IPS-18a (cell line): ENCODE measurements around the gene TRABD2B.

Source experiments
- H3K27ac ChIP-seq: one replicate; pipeline ENCODE4 v1.5.1; 2013; ENCODE audit warnings: low read length
- H3K27me3 ChIP-seq: one replicate; pipeline ENCODE4 v1.6.1; 2013; ENCODE audit warnings: mild to moderate bottlenecking, low read length; ENCODE audit not compliant: control insufficient read depth, insufficient read depth
- H3K36me3 ChIP-seq: one replicate; pipeline ENCODE4 v1.6.1; 2013; ENCODE audit warnings: low read depth, low read length; ENCODE audit not compliant: control insufficient read depth
- H3K4me1 ChIP-seq: one replicate; pipeline ENCODE4 v1.6.1; 2013; ENCODE audit warnings: low read depth, low read length; ENCODE audit not compliant: control insufficient read depth
- H3K4me3 ChIP-seq: one replicate; pipeline ENCODE4 v1.5.1; 2013; ENCODE audit warnings: low read length
- H3K9ac ChIP-seq: one replicate; pipeline ENCODE4 v1.6.1; 2013; ENCODE audit warnings: mild to moderate bottlenecking, low read length, moderate library complexity
- H3K9me3 ChIP-seq: one replicate; pipeline ENCODE4 v1.6.1; 2013; ENCODE audit warnings: low read depth, low read length; ENCODE audit not compliant: control insufficient read depth

TRABD2B gene

GRCh38 chr1:47767741-47768100 lies 229.5 kb downstream of the TRABD2B start:
- Histone ChIP-seq H3K9ac (no peak overlapping the region), H3K27ac (no peak overlapping the region), H3K27me3 (no peaks in the 10 kb centered on the region), H3K4me3 (no peak overlapping the region), H3K9me3 (no peaks in the 10 kb centered on the region), H3K4me1 (no peaks in the 10 kb centered on the region), H3K36me3 (no peaks in the 10 kb centered on the region)

- Histone ChIP-seq H3K9ac (no peak overlapping the region), H3K27ac (no peak overlapping the region), H3K36me3 (no peaks in the 10 kb centered on the region), H3K27me3 (no peaks in the 10 kb centered on the region), H3K4me1 (no peaks in the 10 kb centered on the region), H3K4me3 (no peak overlapping the region), H3K9me3 (no peaks in the 10 kb centered on the region)
These were observed 230.1 kb downstream of the TRABD2B start for GRCh38 chr1:47766832-47767740.

- H3K27me3 ChIP-seq, result no peaks in the 10 kb centered on the region
- H3K9me3 ChIP-seq, result no peaks in the 10 kb centered on the region
- no peak overlapping the region for H3K9ac ChIP-seq
- H3K4me3 ChIP-seq, result no peak overlapping the region
- no peaks in the 10 kb centered on the region for H3K36me3 ChIP-seq
- H3K4me1 ChIP-seq, result no peaks in the 10 kb centered on the region
- H3K27ac ChIP-seq, result no peak overlapping the region
These were observed 231.3 kb downstream of the TRABD2B start for GRCh38 chr1:47765742-47766485.

GRCh38 chr1:47765236-47765635 lies 231.9 kb downstream of the TRABD2B start:
- H3K36me3 ChIP-seq, result no peaks in the 10 kb centered on the region
- no peak overlapping the region for H3K4me3 ChIP-seq
- H3K9ac ChIP-seq, result no peak overlapping the region
- no peaks in the 10 kb centered on the region for H3K4me1 ChIP-seq
- no peak overlapping the region for H3K27ac ChIP-seq
- no peaks in the 10 kb centered on the region for H3K9me3 ChIP-seq
- no peaks in the 10 kb centered on the region for H3K27me3 ChIP-seq

GRCh38 chr1:47764461-47765046 lies 232.6 kb downstream of the TRABD2B start:
- no peaks in the 10 kb centered on the region for H3K4me1 ChIP-seq
- H3K9me3 ChIP-seq, result no peaks in the 10 kb centered on the region
- no peak overlapping the region for H3K9ac ChIP-seq
- no peak overlapping the region for H3K4me3 ChIP-seq
- H3K36me3 ChIP-seq, result no peaks in the 10 kb centered on the region
- no peak overlapping the region for H3K27ac ChIP-seq
- H3K27me3 ChIP-seq, result no peaks in the 10 kb centered on the region

- Histone ChIP-seq H3K27ac (no peak overlapping the region), H3K9ac (no peak overlapping the region), H3K36me3 (no peaks in the 10 kb centered on the region), H3K4me1 (no peaks in the 10 kb centered on the region), H3K4me3 (no peak overlapping the region), H3K9me3 (no peaks in the 10 kb centered on the region), H3K27me3 (no peaks in the 10 kb centered on the region)
These were observed 233.5 kb downstream of the TRABD2B start for GRCh38 chr1:47763591-47764171.

- Histone ChIP-seq H3K27me3 (no peaks in the 10 kb centered on the region), H3K27ac (no peak overlapping the region), H3K9ac (no peak overlapping the region), H3K36me3 (no peaks in the 10 kb centered on the region), H3K4me3 (no peak overlapping the region), H3K4me1 (no peaks in the 10 kb centered on the region), H3K9me3 (no peaks in the 10 kb centered on the region)
These were observed 235.2 kb downstream of the TRABD2B start for GRCh38 chr1:47761974-47762373.

GRCh38 chr1:47761201-47761930 lies 235.8 kb downstream of the TRABD2B start:
- Histone ChIP-seq H3K4me1 (no peaks in the 10 kb centered on the region), H3K9me3 (no peaks in the 10 kb centered on the region), H3K36me3 (no peaks in the 10 kb centered on the region), H3K4me3 (no peak overlapping the region), H3K27me3 (no peaks in the 10 kb centered on the region), H3K27ac (no peak overlapping the region), H3K9ac (no peak overlapping the region)

GRCh38 chr1:47759936-47760629 lies 237.1 kb downstream of the TRABD2B start:
- H3K9me3 ChIP-seq, result no peaks in the 10 kb centered on the region
- no peaks in the 10 kb centered on the region for H3K4me1 ChIP-seq
- no peak overlapping the region for H3K9ac ChIP-seq
- no peaks in the 10 kb centered on the region for H3K36me3 ChIP-seq
- H3K27me3 ChIP-seq, result no peaks in the 10 kb centered on the region
- no peak overlapping the region for H3K27ac ChIP-seq
- H3K4me3 ChIP-seq, result no peak overlapping the region

- no peak overlapping the region for H3K27ac ChIP-seq
- no peak overlapping the region for H3K9ac ChIP-seq
- no peaks in the 10 kb centered on the region for H3K27me3 ChIP-seq
- no peaks in the 10 kb centered on the region for H3K36me3 ChIP-seq
- H3K9me3 ChIP-seq, result no peaks in the 10 kb centered on the region
- no peak overlapping the region for H3K4me3 ChIP-seq
- no peaks in the 10 kb centered on the region for H3K4me1 ChIP-seq
These were observed 237.8 kb downstream of the TRABD2B start for GRCh38 chr1:47759251-47759935.
